ENCODE results near the gene MKKS. TPM values are rescaled to one million over a fixed set of nuclear protein-coding genes. Genes with fewer than 3 reads are reported as not detected.

MKKS gene
- total and polyA plus RNA-seq, 9 donors: 7.7 to 21.9 (median 15.0) TPM

- no peaks in the 10 kb centered on the region for H3K36me3 ChIP-seq
- peaks cover 2% of the 10 kb centered on the region for H3K4me1 ChIP-seq (ENCODE audit: insufficient read depth)
- H3K27me3 ChIP-seq: no peaks in the 10 kb centered on the region
- H3K9me3 ChIP-seq: no peaks in the 10 kb centered on the region
- intact Hi-C loops (cut with DNase I): no loop called here
- TF ChIP-seq EP300 (IDR thresholded peaks at IDR 0.05) (no peak), CTCF (IDR thresholded peaks at IDR 0.05) (no peak), POLR2A (IDR thresholded peaks at IDR 0.05) (no peak)
- DNase-seq: no peak
- no peak overlapping the region for H3K4me3 ChIP-seq
- no peak overlapping the region for H3K27ac ChIP-seq
- 8 to 18% (median 10%) methylated on average over 3 of the region's 3 CpGs for WGBS, 3 donors
These were observed 13.0 kb upstream of the MKKS start for GRCh38 chr20:10447028-10447427.

DNA sequence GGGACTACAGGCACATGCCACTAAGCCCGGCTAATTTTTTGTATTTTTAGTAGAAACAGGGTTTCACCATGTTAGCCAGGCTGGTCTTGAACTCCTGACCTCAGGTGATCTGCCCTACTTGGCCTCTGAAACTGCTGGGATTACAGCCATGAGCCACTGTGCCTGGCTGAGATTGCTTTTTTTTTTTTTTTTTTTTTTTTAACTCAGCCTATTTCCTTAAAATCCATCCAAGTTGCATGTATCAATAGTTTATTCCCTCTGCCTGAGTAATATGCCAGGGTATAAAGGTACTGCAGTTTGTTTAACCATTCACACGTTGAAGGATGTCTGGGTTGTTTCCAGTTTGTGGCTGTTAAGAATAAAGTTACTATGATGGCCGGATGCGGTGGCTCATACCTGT lies 11.7 kb upstream of the MKKS start:
- intact Hi-C loops (cut with DNase I): no loop called here
- no peak overlapping the region for H3K27ac ChIP-seq
- 84 to 97% (median 88%) methylated on average over 4 of the region's 4 CpGs for WGBS, 3 donors
- no peaks in the 10 kb centered on the region for H3K27me3 ChIP-seq
- H3K36me3 ChIP-seq: no peaks in the 10 kb centered on the region
- no peak for DNase-seq
- no peak overlapping the region for H3K4me3 ChIP-seq
- TF ChIP-seq EP300 (IDR thresholded peaks at IDR 0.05): no peak
- TF ChIP-seq CTCF (IDR thresholded peaks at IDR 0.05): no peak
- TF ChIP-seq POLR2A (IDR thresholded peaks at IDR 0.05): no peak
- H3K9me3 ChIP-seq: no peaks in the 10 kb centered on the region
- peaks cover 2% of the 10 kb centered on the region for H3K4me1 ChIP-seq (ENCODE audit: insufficient read depth)

DNA sequence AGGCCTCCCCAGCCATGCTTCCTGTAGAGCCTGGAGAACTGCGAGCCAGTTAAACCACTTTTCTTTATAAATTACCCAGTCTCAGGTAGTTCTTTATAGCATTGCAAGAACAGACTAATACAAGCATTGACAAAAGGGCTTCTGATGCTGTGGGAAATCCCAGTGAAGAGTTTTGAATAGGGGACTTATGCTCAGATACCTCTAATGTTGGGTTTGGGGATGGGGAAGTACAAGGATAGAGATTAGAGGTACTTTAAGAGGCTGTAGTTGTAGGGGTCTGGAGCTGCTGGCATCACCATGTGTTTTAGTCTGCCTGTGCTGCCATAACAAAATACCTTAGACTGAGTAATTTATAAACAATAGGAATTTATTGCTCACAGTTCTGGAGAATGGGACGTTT lies 9.9 kb upstream of the MKKS start:
- no peak for DNase-seq
- H3K4me1 ChIP-seq (ENCODE audit: insufficient read depth): no peaks in the 10 kb centered on the region
- H3K9me3 ChIP-seq: no peaks in the 10 kb centered on the region
- H3K4me3 ChIP-seq: no peak overlapping the region
- WGBS, 3 donors: 52 to 68% (median 60%) methylated on average over 2 of the region's 2 CpGs
- TF ChIP-seq POLR2A (IDR thresholded peaks at IDR 0.05): no peak
- TF ChIP-seq EP300 (IDR thresholded peaks at IDR 0.05): no peak
- no peak for TF ChIP-seq CTCF (IDR thresholded peaks at IDR 0.05)
- intact Hi-C loops (cut with DNase I): no loop called here
- no peaks in the 10 kb centered on the region for H3K27me3 ChIP-seq
- no peak overlapping the region for H3K27ac ChIP-seq
- no peaks in the 10 kb centered on the region for H3K36me3 ChIP-seq

- WGBS, 3 donors: 79 to 99% (median 96%) methylated on average over 4 of the region's 4 CpGs
- TF ChIP-seq CTCF (IDR thresholded peaks at IDR 0.05) (no peak), POLR2A (IDR thresholded peaks at IDR 0.05) (no peak), EP300 (IDR thresholded peaks at IDR 0.05) (no peak)
- intact Hi-C loops (cut with DNase I): loop anchor here in 1 of 4 donors (10.0 kb wide), 1 partner anchor 237 kb away; the partner anchor contains the start of gene JAG1
- H3K27me3 ChIP-seq: no peaks in the 10 kb centered on the region
- peaks cover under 1% of the 10 kb centered on the region for H3K4me1 ChIP-seq (ENCODE audit: insufficient read depth)
- no peaks in the 10 kb centered on the region for H3K36me3 ChIP-seq
- no peak overlapping the region for H3K4me3 ChIP-seq
- H3K27ac ChIP-seq: no peak overlapping the region
- H3K9me3 ChIP-seq: no peaks in the 10 kb centered on the region
- no peak for DNase-seq
These were observed 4.2 kb upstream of the MKKS start for GRCh38 chr20:10438217-10438616.
